ENCODE results near the gene LMOD1. TPM values are rescaled to one million over a fixed set of nuclear protein-coding genes. Genes with fewer than 3 reads are reported as not detected.

Gene LMOD1
- polyA plus RNA-seq, 2 donors: 30.2 to 60.4 TPM

- no peak overlapping the region for H3K4me3 ChIP-seq (ENCODE audit: low read depth in 1 of 2, low read length in 2 of 2)
- no peaks in the 10 kb centered on the region for H3K27me3 ChIP-seq (ENCODE audit: control insufficient read depth in 1 of 2, insufficient read depth in 2 of 2, low read length in 2 of 2)
- 52 to 55% methylated on average over 4 of the region's 4 CpGs for WGBS, 2 donors
- H3K9me3 ChIP-seq (ENCODE audit: control insufficient read depth in 2 of 2, insufficient read depth in 1 of 2, low read depth in 1 of 2, low read length in 1 of 2): no peaks in the 10 kb centered on the region
- H3K4me1 ChIP-seq (ENCODE audit: control insufficient read depth in 2 of 2, insufficient read depth in 2 of 2, low read length in 1 of 2): peaks cover 1 to 4% of the 10 kb centered on the region in 2 donors
- no peaks in the 10 kb centered on the region for H3K36me3 ChIP-seq (ENCODE audit: control insufficient read depth in 2 of 2, insufficient read depth in 2 of 2, low read length in 1 of 2)
- H3K27ac ChIP-seq (ENCODE audit: low read depth in 2 of 2, low read length in 1 of 2): peak overlapping the region; percentile 37 to 52
Observed at GRCh38 chr1:201939148-201939547, 7.2 kb downstream of the LMOD1 start.

- peaks cover 4 to 8% of the 10 kb centered on the region in 2 donors for H3K4me1 ChIP-seq (ENCODE audit: control insufficient read depth in 2 of 2, insufficient read depth in 2 of 2, low read length in 1 of 2)
Observed at GRCh38 chr1:201938440-201939035, 7.8 kb downstream of the LMOD1 start.

GRCh38 chr1:201937624-201938213, 8.6 kb downstream of the LMOD1 start:
- Histone ChIP-seq H3K27ac (ENCODE audit: low read depth in 2 of 2, low read length in 1 of 2) (peak overlapping the region in 1 of 2 donors; percentile 21), H3K36me3 (ENCODE audit: control insufficient read depth in 2 of 2, insufficient read depth in 2 of 2, low read length in 1 of 2) (no peaks in the 10 kb centered on the region), H3K27me3 (ENCODE audit: control insufficient read depth in 1 of 2, insufficient read depth in 2 of 2, low read length in 2 of 2) (no peaks in the 10 kb centered on the region), H3K9me3 (ENCODE audit: control insufficient read depth in 2 of 2, insufficient read depth in 1 of 2, low read depth in 1 of 2, low read length in 1 of 2) (no peaks in the 10 kb centered on the region), H3K4me3 (ENCODE audit: low read depth in 1 of 2, low read length in 2 of 2) (no peak overlapping the region), H3K4me1 (ENCODE audit: control insufficient read depth in 2 of 2, insufficient read depth in 2 of 2, low read length in 1 of 2) (peaks cover 4 to 8% of the 10 kb centered on the region in 2 donors)
- WGBS, 2 donors: 55 to 59% methylated on average over 5 of the region's 5 CpGs

More at GRCh38 chr1:201938440-201939035, 7.8 kb downstream of the LMOD1 start:
- Histone ChIP-seq H3K9me3 (ENCODE audit: control insufficient read depth in 2 of 2, insufficient read depth in 1 of 2, low read depth in 1 of 2, low read length in 1 of 2) (no peaks in the 10 kb centered on the region), H3K4me3 (ENCODE audit: low read depth in 1 of 2, low read length in 2 of 2) (no peak overlapping the region), H3K27ac (ENCODE audit: low read depth in 2 of 2, low read length in 1 of 2) (peak overlapping the region; percentile 53 to 61), H3K36me3 (ENCODE audit: control insufficient read depth in 2 of 2, insufficient read depth in 2 of 2, low read length in 1 of 2) (no peaks in the 10 kb centered on the region), H3K27me3 (ENCODE audit: control insufficient read depth in 1 of 2, insufficient read depth in 2 of 2, low read length in 2 of 2) (no peaks in the 10 kb centered on the region)
- 48 to 63% methylated on average over 4 of the region's 4 CpGs for WGBS, 2 donors

GRCh38 chr1:201933840-201934430, 12.4 kb downstream of the LMOD1 start:
- no peaks in the 10 kb centered on the region for H3K9me3 ChIP-seq (ENCODE audit: control insufficient read depth in 2 of 2, insufficient read depth in 1 of 2, low read depth in 1 of 2, low read length in 1 of 2)
- H3K27ac ChIP-seq (ENCODE audit: low read depth in 2 of 2, low read length in 1 of 2): peak overlapping the region in 1 of 2 donors; percentile 24
- no peaks in the 10 kb centered on the region for H3K27me3 ChIP-seq (ENCODE audit: control insufficient read depth in 1 of 2, insufficient read depth in 2 of 2, low read length in 2 of 2)
- WGBS, 2 donors: 34 to 58% methylated on average over 5 of the region's 5 CpGs
- no peak overlapping the region for H3K4me3 ChIP-seq (ENCODE audit: low read depth in 1 of 2, low read length in 2 of 2)
- H3K36me3 ChIP-seq (ENCODE audit: control insufficient read depth in 2 of 2, insufficient read depth in 2 of 2, low read length in 1 of 2): no peaks in the 10 kb centered on the region
- peaks cover 5 to 9% of the 10 kb centered on the region in 2 donors for H3K4me1 ChIP-seq (ENCODE audit: control insufficient read depth in 2 of 2, insufficient read depth in 2 of 2, low read length in 1 of 2)

GRCh38 chr1:201930803-201931202, 15.5 kb downstream of the LMOD1 start:
- H3K4me1 ChIP-seq (ENCODE audit: control insufficient read depth in 2 of 2, insufficient read depth in 2 of 2, low read length in 1 of 2): peaks cover 5 to 9% of the 10 kb centered on the region in 2 donors
- H3K27me3 ChIP-seq (ENCODE audit: control insufficient read depth in 1 of 2, insufficient read depth in 2 of 2, low read length in 2 of 2): no peaks in the 10 kb centered on the region
- no peaks in the 10 kb centered on the region for H3K36me3 ChIP-seq (ENCODE audit: control insufficient read depth in 2 of 2, insufficient read depth in 2 of 2, low read length in 1 of 2)
- 62 to 65% methylated on average over 5 of the region's 5 CpGs for WGBS, 2 donors
- no peak overlapping the region for H3K4me3 ChIP-seq (ENCODE audit: low read depth in 1 of 2, low read length in 2 of 2)
- H3K9me3 ChIP-seq (ENCODE audit: control insufficient read depth in 2 of 2, insufficient read depth in 1 of 2, low read depth in 1 of 2, low read length in 1 of 2): no peaks in the 10 kb centered on the region
- H3K27ac ChIP-seq (ENCODE audit: low read depth in 2 of 2, low read length in 1 of 2): no peak overlapping the region

- Histone ChIP-seq H3K4me1 (ENCODE audit: control insufficient read depth in 2 of 2, insufficient read depth in 2 of 2, low read length in 1 of 2) (peaks cover 5 to 9% of the 10 kb centered on the region in 2 donors), H3K27me3 (ENCODE audit: control insufficient read depth in 1 of 2, insufficient read depth in 2 of 2, low read length in 2 of 2) (no peaks in the 10 kb centered on the region), H3K36me3 (ENCODE audit: control insufficient read depth in 2 of 2, insufficient read depth in 2 of 2, low read length in 1 of 2) (no peaks in the 10 kb centered on the region), H3K9me3 (ENCODE audit: control insufficient read depth in 2 of 2, insufficient read depth in 1 of 2, low read depth in 1 of 2, low read length in 1 of 2) (no peaks in the 10 kb centered on the region), H3K4me3 (ENCODE audit: low read depth in 1 of 2, low read length in 2 of 2) (no peak overlapping the region), H3K27ac (ENCODE audit: low read depth in 2 of 2, low read length in 1 of 2) (no peak overlapping the region)
- 65 to 72% methylated on average over 4 of the region's 4 CpGs for WGBS, 2 donors
Observed at GRCh38 chr1:201930137-201930536, 16.2 kb downstream of the LMOD1 start.

- H3K27me3 ChIP-seq (ENCODE audit: control insufficient read depth in 1 of 2, insufficient read depth in 2 of 2, low read length in 2 of 2): no peaks in the 10 kb centered on the region
- 85 to 89% methylated on average over 3 of the region's 3 CpGs for WGBS, 2 donors
- H3K4me3 ChIP-seq (ENCODE audit: low read depth in 1 of 2, low read length in 2 of 2): no peak overlapping the region
- H3K27ac ChIP-seq (ENCODE audit: low read depth in 2 of 2, low read length in 1 of 2): no peak overlapping the region
- no peaks in the 10 kb centered on the region for H3K36me3 ChIP-seq (ENCODE audit: control insufficient read depth in 2 of 2, insufficient read depth in 2 of 2, low read length in 1 of 2)
- no peaks in the 10 kb centered on the region for H3K9me3 ChIP-seq (ENCODE audit: control insufficient read depth in 2 of 2, insufficient read depth in 1 of 2, low read depth in 1 of 2, low read length in 1 of 2)
- peaks cover 0 to 4% of the 10 kb centered on the region in 2 donors for H3K4me1 ChIP-seq (ENCODE audit: control insufficient read depth in 2 of 2, insufficient read depth in 2 of 2, low read length in 1 of 2)
Observed at GRCh38 chr1:201928266-201928665, 18.1 kb downstream of the LMOD1 start.

GRCh38 chr1:201925981-201926645, 20.2 kb downstream of the LMOD1 start:
- H3K4me1 ChIP-seq (ENCODE audit: control insufficient read depth in 2 of 2, insufficient read depth in 2 of 2, low read length in 1 of 2): peaks cover 0 to 4% of the 10 kb centered on the region in 2 donors
- no peaks in the 10 kb centered on the region for H3K27me3 ChIP-seq (ENCODE audit: control insufficient read depth in 1 of 2, insufficient read depth in 2 of 2, low read length in 2 of 2)
- peak overlapping the region; percentile 8 to 34 for H3K27ac ChIP-seq (ENCODE audit: low read depth in 2 of 2, low read length in 1 of 2)
- no peak overlapping the region for H3K4me3 ChIP-seq (ENCODE audit: low read depth in 1 of 2, low read length in 2 of 2)
- no peaks in the 10 kb centered on the region for H3K36me3 ChIP-seq (ENCODE audit: control insufficient read depth in 2 of 2, insufficient read depth in 2 of 2, low read length in 1 of 2)
- H3K9me3 ChIP-seq (ENCODE audit: control insufficient read depth in 2 of 2, insufficient read depth in 1 of 2, low read depth in 1 of 2, low read length in 1 of 2): no peaks in the 10 kb centered on the region
- WGBS, 2 donors: 70 to 72% methylated on average over 5 of the region's 5 CpGs

- peaks cover 0 to 4% of the 10 kb centered on the region in 2 donors for H3K4me1 ChIP-seq (ENCODE audit: control insufficient read depth in 2 of 2, insufficient read depth in 2 of 2, low read length in 1 of 2)
- 69 to 76% methylated on average over 2 of the region's 2 CpGs for WGBS, 2 donors
- H3K9me3 ChIP-seq (ENCODE audit: control insufficient read depth in 2 of 2, insufficient read depth in 1 of 2, low read depth in 1 of 2, low read length in 1 of 2): no peaks in the 10 kb centered on the region
- no peaks in the 10 kb centered on the region for H3K36me3 ChIP-seq (ENCODE audit: control insufficient read depth in 2 of 2, insufficient read depth in 2 of 2, low read length in 1 of 2)
- no peak overlapping the region for H3K4me3 ChIP-seq (ENCODE audit: low read depth in 1 of 2, low read length in 2 of 2)
- no peak overlapping the region for H3K27ac ChIP-seq (ENCODE audit: low read depth in 2 of 2, low read length in 1 of 2)
- no peaks in the 10 kb centered on the region for H3K27me3 ChIP-seq (ENCODE audit: control insufficient read depth in 1 of 2, insufficient read depth in 2 of 2, low read length in 2 of 2)
Observed at GRCh38 chr1:201925301-201925567, 21.1 kb downstream of the LMOD1 start.

Data from esophagus (tissue), 2 donors.